PC-3 (cell line): Measurements from ENCODE around the gene PCBP3. TPM values are rescaled to one million over a fixed set of nuclear protein-coding genes. Genes with fewer than 3 reads are reported as not detected.

Experiments used
- ATAC-seq: fragments of 200-7000 bp; cut with Tn5 transposase; 2 replicates; pipeline ENCODE4 v1.9.1; 2020; ENCODE audit warnings: mild to moderate bottlenecking, moderate library complexity
- BruUV-seq: library from RNA; stranded (reverse); fragments of 400-500 nt; replicated peaks from 2 replicates; lab custom pipeline; 2021; lab: Mats Ljungman, UMichigan
- CTCF ChIA-PET: fragments of 300-600 bp; sonication (Branson Sonifier 250); formaldehyde crosslinking; loops from one replicate; lab custom pipeline; 2022; ENCODE audit warnings: antibody characterized with exemption; lab: Charles Lee
- POLR2A ChIA-PET: fragments of 300-600 bp; sonication (Branson Sonifier 250); formaldehyde crosslinking; loops from one replicate; lab custom pipeline; 2022; ENCODE audit warnings: antibody characterized with exemption; ENCODE audit not compliant: unreplicated experiment; lab: Charles Lee
- DNase-seq: peaks from one replicate; pipeline ENCODE4 v3.0.0-alpha.2; 2015
- H2AFZ ChIP-seq: fragments of 300-600 bp; sonication (generic); 2 replicates; pipeline ENCODE4 v1.6.0; 2016; ENCODE audit warnings: antibody characterized with exemption, low read length
- H3F3A ChIP-seq: fragments of 300-600 bp; sonication (generic); one replicate; pipeline ENCODE4 v1.6.0; 2017; ENCODE audit warnings: antibody characterized with exemption, low read length, control low read depth, mild to moderate bottlenecking; ENCODE audit not compliant: unreplicated experiment
- H3K27ac ChIP-seq: fragments of 300-600 bp; sonication (generic); 2 replicates; pipeline ENCODE4 v1.5.1; 2016; ENCODE audit warnings: mild to moderate bottlenecking, low read length
- H3K27me3 ChIP-seq: fragments of 300-600 bp; sonication (generic); 2 replicates; pipeline ENCODE4 v1.6.1; 2016; ENCODE audit warnings: low read length, mixed read lengths
- H3K36me3 ChIP-seq: fragments of 300-600 bp; sonication (generic); 2 replicates; pipeline ENCODE4 v1.6.1; 2016; ENCODE audit warnings: low read depth, mixed run types, low read length, mixed read lengths
- H3K4me1 ChIP-seq: fragments of 300-600 bp; sonication (generic); 2 replicates; pipeline ENCODE4 v1.5.1; 2016; ENCODE audit warnings: low read length; ENCODE audit not compliant: insufficient read depth
- H3K4me2 ChIP-seq: fragments of 300-600 bp; sonication (generic); 2 replicates; pipeline ENCODE4 v1.6.0; 2016; ENCODE audit warnings: low read length
- H3K4me3 ChIP-seq: fragments of 300-600 bp; sonication (generic); 2 replicates; pipeline ENCODE4 v1.5.1; 2016; ENCODE audit warnings: mild to moderate bottlenecking, low read length, mixed read lengths
- H3K79me2 ChIP-seq: fragments of 300-600 bp; sonication (generic); 2 replicates; pipeline ENCODE4 v1.6.1; 2017; ENCODE audit warnings: low read length, mixed read lengths
- H3K9ac ChIP-seq: fragments of 300-600 bp; sonication (generic); 2 replicates; pipeline ENCODE4 v1.6.0; 2016; ENCODE audit warnings: mild to moderate bottlenecking, low read length
- H3K9me2 ChIP-seq: fragments of 300-600 bp; sonication (generic); replicated peaks from 2 replicates; pipeline ENCODE4 v1.6.1; 2016; ENCODE audit warnings: mixed run types, low read length, mixed read lengths
- H3K9me3 ChIP-seq: fragments of 300-600 bp; sonication (generic); 2 replicates; pipeline ENCODE4 v1.6.1; 2016; ENCODE audit warnings: low read length, mixed read lengths
- H4K20me1 ChIP-seq: fragments of 300-600 bp; sonication (generic); 2 replicates; pipeline ENCODE4 v1.6.1; 2016; ENCODE audit warnings: low read length, mixed read lengths
- CTCF ChIP-seq: fragments of 300-600 bp; sonication (generic); conservative IDR thresholded peaks from 2 replicates; pipeline ENCODE4 v1.5.1; 2017; ENCODE audit warnings: antibody characterized with exemption, low read depth, mild to moderate bottlenecking, low read length
- EZH2 ChIP-seq: fragments of 300-600 bp; sonication (generic); IDR thresholded peaks from one replicate; pipeline ENCODE4 v1.6.1; 2017; ENCODE audit warnings: antibody characterized with exemption, mild to moderate bottlenecking, low read length; ENCODE audit not compliant: unreplicated experiment
- EZH2phosphoT487 ChIP-seq: fragments of 300-600 bp; sonication (generic); IDR thresholded peaks from 2 replicates; pipeline ENCODE4 v1.6.1; 2018; ENCODE audit warnings: mild to moderate bottlenecking, antibody characterized with exemption, low read length, borderline replicate concordance
- intact Hi-C: fragments of 100-400 bp; cut with micrococcal nuclease; formaldehyde crosslinking; loops from 2 replicates; pipeline ENCODE4 v1.9.0; 2023
- total RNA-seq: library from RNA; depleted of rRNA; stranded (reverse); fragments of >200 nt; gene quantifications from 2 replicates; pipeline ENCODE4 v1.2.3, GENCODE V29; 2014

PCBP3 gene
- total RNA-seq, 1 experiment from 2014 or later: 2.4 TPM

GRCh38 chr21:45970674-45971615, 327.4 kb downstream of the PCBP3 start:
- Histone ChIP-seq H3K9ac (no peak overlapping the region), H3K4me1 (peaks cover 28% of the 10 kb centered on the region), H3K36me3 (no peaks in the 10 kb centered on the region), H3K79me2 (no peaks in the 10 kb centered on the region), H4K20me1 (no peaks in the 10 kb centered on the region), H3K27me3 (no peaks in the 10 kb centered on the region), H3K9me3 (no peaks in the 10 kb centered on the region), H3K9me2 (no peaks in the 10 kb centered on the region), H3K27ac (no peak overlapping the region), H2AFZ (peak overlapping the region; percentile 46; the same call in 1 of the 2 replicates), H3K4me3 (no peak overlapping the region), H3F3A (peaks cover 8% of the 10 kb centered on the region), H3K4me2 (peak overlapping the region; percentile 6; the same call in 1 of the 2 replicates)
- ATAC-seq: peak; percentile 35
- peak; percentile 62 for DNase-seq
- BruUV-seq: no TSS peak
- POLR2A ChIA-PET: no interaction called here
- intact Hi-C loops: loop anchor here (5.0 kb wide), 1 partner anchor 171 kb away; no protein-coding TSS in a partner anchor
- CTCF ChIA-PET: interaction anchor here (0.6 to 0.8 kb wide), 4 partner anchors 50 to 173 kb away, joined by 3 to 4 read pairs (median 3); no protein-coding TSS in a partner anchor
- TF ChIP-seq CTCF (peak; percentile 96), EZH2 (no peak), EZH2phosphoT487 (no peak)

- no peaks in the 10 kb centered on the region for H3K79me2 ChIP-seq
- no peaks in the 10 kb centered on the region for H3K27me3 ChIP-seq
- H3F3A ChIP-seq: peaks cover 8% of the 10 kb centered on the region
- H3K4me3 ChIP-seq: no peak overlapping the region
- no peak overlapping the region for H3K27ac ChIP-seq
- DNase-seq (no peak), ATAC-seq (no peak)
- no peaks in the 10 kb centered on the region for H3K36me3 ChIP-seq
- TF ChIP-seq CTCF: no peak
- no peak overlapping the region for H2AFZ ChIP-seq
- H3K9me2 ChIP-seq: no peaks in the 10 kb centered on the region
- ChIA-PET POLR2A (no interaction called here), CTCF (interaction anchor here (0.7 to 0.8 kb wide), 2 partner anchors 49 to 172 kb away, joined by 3 to 4 read pairs; no protein-coding TSS in a partner anchor)
- intact Hi-C loops: loop anchor here (5.0 kb wide), 1 partner anchor 171 kb away; no protein-coding TSS in a partner anchor
- no peaks in the 10 kb centered on the region for H3K9me3 ChIP-seq
- no peak overlapping the region for H3K9ac ChIP-seq
- H3K4me1 ChIP-seq: peaks cover 28% of the 10 kb centered on the region
- H4K20me1 ChIP-seq: no peaks in the 10 kb centered on the region
- no peak overlapping the region for H3K4me2 ChIP-seq
- BruUV-seq: no TSS peak
These were observed 328.3 kb downstream of the PCBP3 start for GRCh38 chr21:45971616-45972352.
